GM18868 (cell line): ENCODE data around the gene WNK4.
A peak's percentile ranks its signal among the peaks of the same experiment; 100 is the strongest.

Experiments
- ATAC-seq: cut with Tn5 transposase; IDR thresholded peaks from one replicate; pipeline ENCODE4 v1.9.1; 2021; ENCODE audit warnings: mild to moderate bottlenecking, moderate library complexity; ENCODE audit not compliant: unreplicated experiment

The WNK4 gene

DNA sequence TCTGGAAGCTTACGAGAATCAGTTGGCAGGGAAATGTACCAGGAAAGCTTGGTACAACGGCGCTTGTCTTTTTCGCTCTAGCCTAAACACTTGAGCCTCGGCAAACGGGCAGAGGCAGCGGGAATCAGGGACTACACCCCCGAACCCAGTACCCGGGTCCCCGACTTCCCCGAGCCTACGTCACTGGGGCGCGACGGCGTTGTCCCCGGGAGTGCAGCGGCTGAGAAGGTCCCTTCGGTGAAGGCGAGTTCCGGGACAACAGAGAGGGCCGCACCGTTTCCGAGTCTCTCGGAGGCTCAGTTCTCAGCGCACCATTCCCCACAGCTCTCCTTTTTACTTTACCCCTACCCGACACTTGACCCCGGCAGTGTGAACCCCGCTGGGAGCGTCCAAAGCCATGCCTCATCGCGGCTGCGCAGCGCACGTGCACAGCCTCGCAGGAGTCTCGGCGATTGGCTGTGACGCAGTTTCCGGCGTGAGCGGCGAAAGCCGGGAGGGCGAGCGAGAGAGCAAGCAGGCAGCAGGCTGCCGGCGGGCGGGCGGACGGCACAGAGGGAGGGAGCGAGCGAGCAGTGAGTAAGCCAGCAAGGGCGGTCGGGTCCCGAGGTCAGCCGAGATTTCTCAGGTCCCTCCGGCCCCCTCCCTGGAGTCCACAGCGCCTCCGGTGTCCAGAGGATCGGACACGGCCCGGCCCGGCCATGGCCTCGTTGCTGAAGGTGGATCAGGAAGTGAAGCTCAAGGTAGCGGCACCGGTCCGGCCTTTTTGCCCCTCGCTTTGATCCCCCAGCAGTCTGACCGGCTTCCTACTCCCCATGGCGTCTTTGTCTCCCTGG lies 52.7 kb downstream of the WNK4 start, which contains the start of gene PSME3:
TSS of gene PSME3 (plus strand) at position 464 of the 833 bp plus-strand sequence. CDS start at position 699, 235 bp downstream.
- peak; percentile 74 for ATAC-seq

DNA sequence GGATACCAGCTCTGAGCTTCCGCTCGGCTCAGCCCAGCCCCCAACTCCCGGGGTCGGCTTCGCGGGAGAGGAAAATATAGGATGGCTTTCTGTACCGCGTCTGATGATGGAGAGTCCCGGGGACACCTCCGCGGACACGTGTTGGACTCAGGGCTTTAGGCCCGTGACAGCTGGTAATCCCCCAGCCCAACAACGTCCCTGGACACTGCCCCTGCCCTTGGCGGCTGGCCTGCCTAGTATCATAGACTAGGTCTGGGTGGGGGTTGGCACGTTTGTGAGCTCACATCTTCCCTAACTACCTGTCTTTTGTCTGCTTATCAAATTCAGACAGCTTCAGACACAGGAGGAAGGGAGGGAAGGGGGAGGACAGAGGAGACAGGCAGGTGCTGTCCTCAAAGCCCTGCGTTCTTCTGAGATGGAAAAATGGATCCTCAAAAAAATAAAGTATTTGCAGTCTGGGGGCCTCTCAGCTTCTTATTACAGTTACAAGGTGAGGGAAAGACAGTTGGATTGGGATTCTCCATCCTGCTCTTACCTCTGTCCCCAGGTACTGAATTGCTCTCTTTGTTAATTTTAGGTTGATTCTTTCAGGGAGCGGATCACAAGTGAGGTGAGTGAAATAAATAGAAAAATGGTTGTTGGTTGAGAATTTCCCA lies 53.5 kb downstream of the WNK4 start:
- no peak for ATAC-seq

DNA sequence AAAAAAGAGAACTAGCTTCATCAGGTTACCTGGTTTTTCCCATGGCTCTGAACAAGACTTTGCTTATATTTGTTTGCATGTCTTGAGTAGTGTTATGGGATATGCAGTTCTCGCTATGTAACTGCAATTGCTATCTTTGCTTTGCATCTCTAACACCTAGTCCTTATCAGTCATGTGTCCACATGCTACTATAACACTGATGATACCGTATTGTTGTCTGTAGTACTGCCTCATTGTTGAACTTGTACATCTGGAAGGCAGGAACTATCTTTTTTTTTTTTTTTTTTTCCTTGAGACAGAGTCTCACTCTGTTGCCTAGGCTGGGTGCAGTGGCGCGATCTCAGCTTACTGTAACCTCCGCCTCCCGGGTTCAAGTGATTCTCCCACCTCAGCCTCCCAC lies 55.3 kb downstream of the WNK4 start:
- no peak for ATAC-seq

DNA sequence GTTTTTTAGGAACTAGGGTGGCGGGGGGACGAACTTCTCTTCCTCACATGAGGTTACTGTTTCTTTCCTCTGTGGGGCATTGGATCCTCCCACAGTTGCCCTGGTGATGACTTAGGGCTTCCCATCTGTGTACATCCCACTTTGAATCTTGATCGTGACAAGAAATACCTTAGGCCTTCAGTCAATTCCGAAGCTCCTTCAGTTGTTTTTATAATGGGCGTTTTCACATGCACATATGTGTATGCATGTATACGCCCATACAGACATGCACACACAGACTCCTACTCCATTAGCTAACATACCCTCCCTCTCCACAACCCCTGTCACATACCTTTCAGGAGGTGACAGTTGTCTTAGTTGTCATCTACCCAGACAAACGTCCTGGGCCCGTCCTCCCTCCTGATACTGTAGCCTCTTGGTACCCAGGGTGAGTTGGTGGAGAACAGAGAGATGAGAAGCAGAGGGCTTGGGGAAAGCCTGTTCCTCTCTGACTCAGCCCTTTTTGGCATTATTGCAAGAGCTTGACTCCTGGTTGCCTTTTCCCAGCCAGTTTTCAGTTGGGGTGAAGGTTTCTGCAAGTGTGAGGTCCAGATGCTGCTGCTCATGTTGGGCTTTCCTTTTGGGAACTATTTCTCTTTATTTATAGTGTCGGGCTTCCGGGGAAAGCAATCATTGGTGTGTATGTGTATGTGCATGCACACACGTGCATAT lies 61.7 kb downstream of the WNK4 start:
- ATAC-seq: no peak

DNA sequence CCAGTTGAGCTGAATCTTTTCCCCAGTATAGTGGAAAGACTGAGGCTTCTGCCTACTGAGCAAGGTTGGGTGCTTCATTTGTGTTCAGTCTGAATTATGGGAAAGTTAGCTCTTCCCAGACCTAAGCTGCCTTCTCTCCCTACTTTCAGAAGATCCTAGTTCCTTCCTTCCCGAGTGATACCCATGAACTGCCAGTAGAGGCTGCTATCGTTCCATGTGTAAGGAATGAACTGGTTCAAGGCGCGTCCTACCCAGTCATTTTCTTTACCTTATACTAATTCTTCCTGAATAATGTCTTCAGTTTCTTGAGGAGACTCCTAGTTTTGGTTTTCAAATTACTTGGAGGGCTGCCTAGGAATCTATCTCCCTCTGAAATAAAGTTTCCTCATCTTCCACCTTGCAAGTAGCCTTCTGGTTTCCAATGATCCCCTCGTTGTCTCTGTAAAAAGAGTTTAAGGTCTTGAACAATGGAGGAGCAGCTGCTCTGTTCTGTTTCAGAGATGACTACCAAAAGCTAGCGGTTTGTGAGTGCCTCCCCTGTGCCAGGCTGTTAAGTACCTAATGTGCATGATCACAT lies 63.0 kb downstream of the WNK4 start:
- ATAC-seq: no peak

DNA sequence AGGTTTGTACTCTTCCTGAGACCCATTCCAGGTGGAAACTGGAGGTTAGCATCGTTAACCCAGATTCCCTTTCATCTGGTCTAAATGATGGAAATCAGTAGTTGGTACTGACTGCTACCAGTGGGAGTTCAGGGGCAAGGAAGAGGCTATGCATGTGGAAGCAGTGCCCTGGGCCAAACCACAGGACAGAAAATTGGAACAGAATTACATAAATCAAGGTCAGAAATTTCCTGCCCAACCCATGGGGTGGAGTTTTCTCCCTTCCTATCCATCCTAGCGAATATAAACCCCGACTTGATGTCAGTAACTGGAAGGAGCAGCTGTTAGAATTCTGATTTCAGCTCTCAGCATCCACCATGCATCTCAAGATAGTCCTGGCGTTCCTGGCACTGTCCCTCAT lies 63.9 kb downstream of the WNK4 start, which contains the start of gene AOC2:
TSS of gene AOC2 (plus strand) at position 310 of the 400 bp plus-strand sequence. CDS start at position 357, 47 bp downstream.
- no peak for ATAC-seq

DNA sequence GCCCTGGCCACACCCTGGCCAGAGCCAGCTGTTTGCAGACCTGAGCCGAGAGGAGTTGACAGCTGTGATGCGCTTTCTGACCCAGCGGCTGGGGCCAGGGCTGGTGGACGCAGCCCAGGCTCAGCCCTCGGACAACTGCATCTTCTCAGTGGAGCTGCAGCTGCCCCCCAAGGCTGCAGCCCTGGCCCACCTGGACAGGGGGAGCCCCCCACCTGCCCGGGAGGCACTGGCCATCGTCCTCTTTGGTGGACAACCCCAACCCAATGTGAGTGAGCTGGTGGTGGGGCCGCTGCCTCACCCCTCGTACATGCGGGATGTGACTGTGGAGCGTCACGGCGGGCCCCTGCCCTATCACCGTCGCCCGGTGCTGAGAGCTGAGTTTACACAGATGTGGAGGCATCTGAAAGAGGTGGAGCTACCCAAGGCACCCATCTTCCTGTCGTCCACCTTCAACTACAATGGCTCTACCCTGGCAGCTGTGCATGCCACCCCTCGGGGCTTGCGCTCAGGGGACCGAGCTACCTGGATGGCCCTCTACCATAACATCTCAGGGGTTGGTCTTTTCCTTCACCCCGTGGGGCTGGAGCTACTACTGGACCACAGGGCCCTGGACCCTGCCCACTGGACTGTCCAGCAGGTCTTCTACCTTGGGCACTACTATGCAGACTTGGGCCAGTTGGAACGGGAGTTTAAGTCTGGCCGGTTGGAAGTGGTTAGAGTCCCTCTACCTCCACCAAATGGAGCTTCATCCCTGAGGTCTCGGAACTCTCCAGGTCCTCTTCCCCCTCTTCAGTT lies 64.5 kb downstream of the WNK4 start:
- no peak for ATAC-seq

DNA sequence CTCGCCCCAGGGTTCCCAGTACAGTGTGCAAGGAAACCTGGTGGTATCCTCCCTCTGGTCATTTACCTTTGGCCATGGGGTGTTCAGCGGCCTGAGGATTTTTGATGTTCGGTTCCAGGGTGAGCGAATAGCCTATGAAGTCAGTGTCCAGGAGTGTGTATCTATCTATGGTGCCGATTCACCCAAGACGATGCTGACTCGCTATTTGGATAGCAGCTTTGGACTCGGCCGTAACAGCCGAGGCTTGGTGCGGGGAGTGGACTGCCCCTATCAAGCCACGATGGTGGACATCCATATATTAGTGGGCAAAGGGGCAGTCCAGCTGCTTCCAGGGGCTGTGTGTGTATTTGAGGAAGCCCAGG lies 65.1 kb downstream of the WNK4 start:
- ATAC-seq: no peak

DNA sequence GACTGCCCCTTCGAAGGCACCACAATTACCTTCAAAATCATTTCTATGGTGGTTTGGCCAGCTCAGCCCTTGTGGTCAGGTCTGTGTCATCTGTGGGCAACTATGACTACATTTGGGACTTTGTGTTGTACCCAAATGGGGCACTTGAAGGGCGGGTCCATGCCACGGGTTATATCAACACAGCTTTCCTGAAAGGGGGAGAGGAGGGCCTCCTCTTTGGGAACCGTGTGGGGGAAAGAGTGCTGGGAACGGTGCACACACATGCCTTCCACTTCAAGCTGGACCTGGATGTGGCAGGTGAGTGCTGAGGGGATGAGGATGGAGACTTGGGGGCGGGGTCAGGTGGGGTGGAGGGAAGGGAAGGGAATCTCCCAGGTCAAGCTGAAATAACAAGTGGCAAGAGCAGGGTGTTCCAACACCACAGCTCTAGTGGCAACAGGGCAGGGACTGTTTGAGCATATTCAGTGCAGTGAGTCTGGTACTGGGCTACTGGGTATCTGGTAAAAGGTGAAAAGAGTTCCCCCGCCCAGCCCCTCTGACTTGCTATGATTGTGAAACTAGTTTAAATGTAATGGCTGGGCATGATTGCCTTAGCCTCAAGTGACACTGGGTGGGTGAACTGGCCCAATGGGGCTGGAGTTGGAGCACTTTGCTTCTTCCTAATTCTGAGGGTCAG lies 65.6 kb downstream of the WNK4 start:
- ATAC-seq: no peak
